ENCODE results near the gene PPT1. TPM values are rescaled to one million over a fixed set of nuclear protein-coding genes. Genes with fewer than 3 reads are reported as not detected.

PPT1 gene
- polyA plus RNA-seq, 1 donor (not counting 4 experiments of a cell fraction or from before 2014, with no cell fraction given) = 58.9 TPM

- DNase-seq (ENCODE audit: low read depth, low spot score) (no peak), FAIRE-seq (no peak)
- H3K36me3 ChIP-seq (ENCODE audit: control insufficient read depth in 2 of 2, extremely low read depth in 1 of 2, insufficient read depth in 2 of 2, low read length in 2 of 2) = peaks cover 9 to 10% of the 10 kb centered on the region in 2 experiments
- H3K9me3 ChIP-seq (ENCODE audit: control insufficient read depth, low read depth, low read length) = no peaks in the 10 kb centered on the region
- H3K4me3 ChIP-seq (ENCODE audit: control insufficient read depth in 2 of 3, extremely low read depth in 1 of 3, insufficient read depth in 2 of 3, low read depth in 1 of 3, low read length in 3 of 3) = no peak overlapping the region
- TF ChIP-seq CTCF (optimal IDR thresholded peaks at IDR 0.05 in 1 of 3, IDR thresholded peaks at IDR 0.05 in 1 of 3, conservative IDR thresholded peaks at IDR 0.05 in 1 of 3; ENCODE audit: extremely low read depth in 1 of 3, insufficient read depth in 2 of 3, low read length in 3 of 3) (no peak), EZH2 (IDR thresholded peaks at IDR 0.05; ENCODE audit: low read length) (no peak)
- no peak overlapping the region for H2AFZ ChIP-seq (ENCODE audit: control insufficient read depth, low read length)
- H3K9me1 ChIP-seq (ENCODE audit: control insufficient read depth, extremely low read depth, insufficient read depth, low read length) = no peaks in the 10 kb centered on the region
- no peaks in the 10 kb centered on the region for H3K27me3 ChIP-seq (ENCODE audit: control insufficient read depth, extremely low read depth, insufficient read depth, low read length)
- H3K9ac ChIP-seq (ENCODE audit: control insufficient read depth, extremely low read depth, insufficient read depth, low read length) = no peak overlapping the region
- dilution Hi-C loops (cut with MboI; ENCODE audit: extremely low pct_ligation_motif_present, low sequenced_read_pairs) = no loop called here
- peaks cover 18% of the 10 kb centered on the region for H3K79me2 ChIP-seq (ENCODE audit: control insufficient read depth, insufficient read depth, low read length)
- peaks cover 12% of the 10 kb centered on the region for H3K4me1 ChIP-seq (ENCODE audit: control insufficient read depth, extremely low read depth, insufficient read depth, low read length)
- H4K20me1 ChIP-seq (ENCODE audit: control insufficient read depth, extremely low read depth, insufficient read depth, low read length) = no peaks in the 10 kb centered on the region
- H3K4me2 ChIP-seq (ENCODE audit: control insufficient read depth, extremely low read depth, insufficient read depth, low read depth, low read length) = no peak overlapping the region
- H3K27ac ChIP-seq (ENCODE audit: control insufficient read depth, insufficient read depth, low read length) = no peak overlapping the region
These were observed 4.1 kb downstream of the PPT1 start for GRCh38 chr1:40092706-40093639.

GRCh38 chr1:40092241-40092640 is 4.8 kb downstream of the PPT1 start:
- Histone ChIP-seq H3K79me2 (ENCODE audit: control insufficient read depth, insufficient read depth, low read length) (peaks cover 18% of the 10 kb centered on the region), H3K4me1 (ENCODE audit: control insufficient read depth, extremely low read depth, insufficient read depth, low read length) (peaks cover 8% of the 10 kb centered on the region), H3K27me3 (ENCODE audit: control insufficient read depth, extremely low read depth, insufficient read depth, low read length) (no peaks in the 10 kb centered on the region), H3K9me3 (ENCODE audit: control insufficient read depth, low read depth, low read length) (no peaks in the 10 kb centered on the region), H3K4me3 (ENCODE audit: control insufficient read depth in 2 of 3, extremely low read depth in 1 of 3, insufficient read depth in 2 of 3, low read depth in 1 of 3, low read length in 3 of 3) (no peak overlapping the region), H2AFZ (ENCODE audit: control insufficient read depth, low read length) (no peak overlapping the region), H3K9me1 (ENCODE audit: control insufficient read depth, extremely low read depth, insufficient read depth, low read length) (no peaks in the 10 kb centered on the region), H3K36me3 (ENCODE audit: control insufficient read depth in 2 of 2, extremely low read depth in 1 of 2, insufficient read depth in 2 of 2, low read length in 2 of 2) (peaks cover 9 to 10% of the 10 kb centered on the region in 2 experiments), H3K27ac (ENCODE audit: control insufficient read depth, insufficient read depth, low read length) (no peak overlapping the region), H3K9ac (ENCODE audit: control insufficient read depth, extremely low read depth, insufficient read depth, low read length) (no peak overlapping the region), H4K20me1 (ENCODE audit: control insufficient read depth, extremely low read depth, insufficient read depth, low read length) (no peaks in the 10 kb centered on the region), H3K4me2 (ENCODE audit: control insufficient read depth, extremely low read depth, insufficient read depth, low read depth, low read length) (no peak overlapping the region)
- dilution Hi-C loops (cut with MboI; ENCODE audit: extremely low pct_ligation_motif_present, low sequenced_read_pairs) = no loop called here
- FAIRE-seq = no peak
- no peak for TF ChIP-seq CTCF (optimal IDR thresholded peaks at IDR 0.05 in 1 of 3, IDR thresholded peaks at IDR 0.05 in 1 of 3, conservative IDR thresholded peaks at IDR 0.05 in 1 of 3; ENCODE audit: extremely low read depth in 1 of 3, insufficient read depth in 2 of 3, low read length in 3 of 3)
- TF ChIP-seq EZH2 (IDR thresholded peaks at IDR 0.05; ENCODE audit: low read length) = no peak
- no peak for DNase-seq (ENCODE audit: low read depth, low spot score)

Measured in keratinocyte (primary cell).